ENCODE data around the gene SLBP.

DNA sequence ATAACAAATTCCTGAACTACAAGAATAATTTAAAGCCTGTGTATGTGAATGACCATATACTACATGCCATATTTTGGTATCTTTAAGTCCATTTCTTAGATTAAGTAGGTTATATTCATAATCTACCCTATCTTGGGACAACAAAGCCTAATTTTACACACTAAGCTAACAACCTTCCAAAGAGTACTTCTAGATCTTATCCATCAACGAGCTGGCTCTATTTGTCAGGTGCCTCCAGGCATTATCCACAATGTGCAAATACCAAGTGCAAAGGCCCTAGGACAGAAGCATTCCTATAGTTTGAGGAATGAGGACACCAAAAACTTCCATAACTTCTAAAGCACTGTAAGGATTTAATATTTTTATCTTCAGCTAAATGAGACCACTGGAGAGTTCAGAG is 3.5 kb downstream of the SLBP start:
- TF ChIP-seq, protein P1, sequence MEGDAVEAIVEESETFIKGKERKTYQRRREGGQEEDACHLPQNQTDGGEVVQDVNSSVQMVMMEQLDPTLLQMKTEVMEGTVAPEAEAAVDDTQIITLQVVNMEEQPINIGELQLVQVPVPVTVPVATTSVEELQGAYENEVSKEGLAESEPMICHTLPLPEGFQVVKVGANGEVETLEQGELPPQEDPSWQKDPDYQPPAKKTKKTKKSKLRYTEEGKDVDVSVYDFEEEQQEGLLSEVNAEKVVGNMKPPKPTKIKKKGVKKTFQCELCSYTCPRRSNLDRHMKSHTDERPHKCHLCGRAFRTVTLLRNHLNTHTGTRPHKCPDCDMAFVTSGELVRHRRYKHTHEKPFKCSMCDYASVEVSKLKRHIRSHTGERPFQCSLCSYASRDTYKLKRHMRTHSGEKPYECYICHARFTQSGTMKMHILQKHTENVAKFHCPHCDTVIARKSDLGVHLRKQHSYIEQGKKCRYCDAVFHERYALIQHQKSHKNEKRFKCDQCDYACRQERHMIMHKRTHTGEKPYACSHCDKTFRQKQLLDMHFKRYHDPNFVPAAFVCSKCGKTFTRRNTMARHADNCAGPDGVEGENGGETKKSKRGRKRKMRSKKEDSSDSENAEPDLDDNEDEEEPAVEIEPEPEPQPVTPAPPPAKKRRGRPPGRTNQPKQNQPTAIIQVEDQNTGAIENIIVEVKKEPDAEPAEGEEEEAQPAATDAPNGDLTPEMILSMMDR (IDR thresholded peaks at IDR 0.05; ENCODE audit: low read depth, low read length), result no peak
- TF ChIP-seq EZH2phosphoT487 (IDR thresholded peaks at IDR 0.05; ENCODE audit: low read depth), result no peak

All from OCI-LY3 (cell line).